IMR-90 (cell line): ENCODE results near the gene PTPRN2. TPM values are rescaled to one million over a fixed set of nuclear protein-coding genes. Genes with fewer than 3 reads are reported as not detected.

Experiments used
- ATAC-seq: fragments of 200-7000 bp; cut with Tn5 transposase; 2 replicates; pipeline ENCODE4 v1.9.1; 2020; ENCODE audit warnings: low read depth, mild to moderate bottlenecking, moderate library complexity
- BruUV-seq: library from RNA; stranded (reverse); fragments of 400-500 nt; replicated peaks from 2 replicates; lab custom pipeline; 2021; lab: Mats Ljungman, UMichigan
- CTCF ChIA-PET: fragments of 300-600 bp; formaldehyde crosslinking; extraction: SDS; loops from one replicate; lab custom pipeline; 2021; ENCODE audit warnings: antibody characterized with exemption; lab: Yijun Ruan, JAX
- POLR2A ChIA-PET: fragments of 300-600 bp; sonication (Branson Sonifier 250); formaldehyde crosslinking; loops from one replicate; lab custom pipeline; 2022; ENCODE audit warnings: antibody characterized with exemption; ENCODE audit not compliant: unreplicated experiment; lab: Charles Lee
- DNase-seq: peaks from one replicate; pipeline ENCODE4 v3.0.0; 2013
- H2AFZ ChIP-seq: replicated peaks from 2 replicates; pipeline ENCODE3; 2013; ENCODE audit warnings: low read length, mild to moderate bottlenecking; ENCODE audit not compliant: poor library complexity
- H2AK5ac ChIP-seq: 2 replicates; pipeline ENCODE4 v1.6.1; 2013; ENCODE audit warnings: low read depth, low read length, inconsistent platforms
- H2AK9ac ChIP-seq: replicated peaks from 2 replicates; pipeline ENCODE3; 2013; ENCODE audit warnings: mild to moderate bottlenecking, low read depth, low read length, moderate library complexity; ENCODE audit not compliant: poor library complexity
- H2BK120ac ChIP-seq: 2 replicates; pipeline ENCODE4 v1.6.1; 2013; ENCODE audit warnings: low read depth, low read length, inconsistent platforms
- H2BK15ac ChIP-seq: 3 replicates; pipeline ENCODE4 v1.6.1; 2013; ENCODE audit warnings: low read depth, low read length, inconsistent platforms
- H2BK20ac ChIP-seq: 2 replicates; pipeline ENCODE4 v1.6.1; 2013; ENCODE audit warnings: low read depth, mild to moderate bottlenecking, inconsistent platforms, low read length, moderate library complexity
- H2BK5ac ChIP-seq: 2 replicates; pipeline ENCODE4 v1.6.1; 2013; ENCODE audit warnings: mild to moderate bottlenecking, low read depth, low read length, inconsistent platforms; ENCODE audit not compliant: poor library complexity, severe bottlenecking
- H3K14ac ChIP-seq: replicated peaks from 2 replicates; pipeline ENCODE4 v1.6.1; 2013; ENCODE audit warnings: low read depth, low read length, inconsistent platforms
- H3K18ac ChIP-seq: 2 replicates; pipeline ENCODE4 v1.6.1; 2013; ENCODE audit warnings: low read depth, low read length, control low read depth
- H3K23ac ChIP-seq: 2 replicates; pipeline ENCODE4 v1.6.1; 2013; ENCODE audit warnings: low read depth, low read length, inconsistent platforms
- H3K27ac ChIP-seq: 2 replicates; pipeline ENCODE4 v1.5.1; 2013; ENCODE audit warnings: mild to moderate bottlenecking, control low read depth, low read length; ENCODE audit not compliant: insufficient read depth
- H3K27me3 ChIP-seq: 2 replicates; pipeline ENCODE4 v1.6.1; 2013; ENCODE audit warnings: low read length; ENCODE audit not compliant: control insufficient read depth, insufficient read depth
- H3K36me3 ChIP-seq: 2 replicates; pipeline ENCODE4 v1.6.1; 2013; ENCODE audit warnings: low read length, mixed read lengths; ENCODE audit not compliant: control insufficient read depth, insufficient read depth
- H3K4ac ChIP-seq: 2 replicates; pipeline ENCODE4 v1.6.1; 2013; ENCODE audit warnings: low read depth, low read length, inconsistent platforms
- H3K4me1 ChIP-seq: 2 replicates; pipeline ENCODE4 v1.6.1; 2013; ENCODE audit warnings: low read length, mixed read lengths; ENCODE audit not compliant: control insufficient read depth, insufficient read depth
- H3K4me2 ChIP-seq: 2 replicates; pipeline ENCODE4 v1.6.1; 2013; ENCODE audit warnings: low read depth, mild to moderate bottlenecking, control low read depth, low read length, moderate library complexity
- H3K4me3 ChIP-seq: 2 replicates; pipeline ENCODE4 v1.5.1; 2013; ENCODE audit warnings: low read depth, mild to moderate bottlenecking, control low read depth, low read length, moderate library complexity; ENCODE audit not compliant: insufficient read depth
- H3K56ac ChIP-seq: 2 replicates; pipeline ENCODE4 v1.6.1; 2013; ENCODE audit warnings: low read length, inconsistent platforms; ENCODE audit not compliant: insufficient read depth; ENCODE audit errors: extremely low read depth
- H3K79me1 ChIP-seq, 2 experiments: 2 replicates each; pipeline ENCODE4 v1.6.1; 2013; ENCODE audit warnings: low read length in 2 of 2, inconsistent platforms in 1 of 2, low read depth in 1 of 2
- H3K9ac ChIP-seq: 2 replicates; pipeline ENCODE4 v1.6.1; 2013; ENCODE audit warnings: low read depth, low read length, control low read depth
- H3K9me1 ChIP-seq: 2 replicates; pipeline ENCODE4 v1.6.1; 2013; ENCODE audit warnings: low read length, inconsistent platforms; ENCODE audit not compliant: insufficient read depth
- H3K9me3 ChIP-seq: 2 replicates; pipeline ENCODE4 v1.6.1; 2013; ENCODE audit warnings: low read length; ENCODE audit not compliant: control insufficient read depth, insufficient read depth
- H4K20me1 ChIP-seq: 2 replicates; pipeline ENCODE4 v1.6.1; 2013; ENCODE audit warnings: low read length, inconsistent platforms; ENCODE audit not compliant: insufficient read depth
- H4K5ac ChIP-seq: 2 replicates; pipeline ENCODE4 v1.6.1; 2013; ENCODE audit warnings: mild to moderate bottlenecking, low read depth, low read length, control low read depth
- H4K8ac ChIP-seq, 2 experiments: 2 replicates each; pipeline ENCODE4 v1.6.1; 2013; ENCODE audit warnings: low read depth in 2 of 2, low read length in 2 of 2, control low read depth in 1 of 2, inconsistent platforms in 1 of 2
- H4K91ac ChIP-seq: 2 replicates; pipeline ENCODE4 v1.6.1; 2013; ENCODE audit warnings: low read depth, low read length, inconsistent platforms; ENCODE audit not compliant: insufficient read depth
- BHLHE40 ChIP-seq: fragments of 150-350 bp; IDR thresholded peaks from 2 replicates; pipeline ENCODE4 v1.6.1; 2016; ENCODE audit warnings: mild to moderate bottlenecking, low read depth, low read length
- CEBPB ChIP-seq: IDR thresholded peaks from 2 replicates; pipeline ENCODE4 v1.6.1; 2012; ENCODE audit warnings: low read depth, low read length, improper control_type of control experiment
- CHD1 ChIP-seq: IDR thresholded peaks from 2 replicates; pipeline ENCODE4 v1.6.1; 2012; ENCODE audit warnings: low read depth, low read length, improper control_type of control experiment
- CTCF ChIP-seq: conservative IDR thresholded peaks from 2 replicates; pipeline ENCODE4 v1.5.1; 2012; ENCODE audit warnings: mild to moderate bottlenecking, low read depth, low read length, improper control_type of control experiment
- ELK1 ChIP-seq: fragments of 150-350 bp; IDR thresholded peaks from 2 replicates; pipeline ENCODE4 v1.6.1; 2016; ENCODE audit warnings: low read depth, mild to moderate bottlenecking, low read length, moderate library complexity, borderline replicate concordance
- FOS ChIP-seq: fragments of 150-350 bp; IDR thresholded peaks from 2 replicates; pipeline ENCODE4 v1.6.1; 2016; ENCODE audit warnings: low read depth, low read length
- MAZ ChIP-seq: IDR thresholded peaks from 2 replicates; pipeline ENCODE4 v1.6.1; 2012; ENCODE audit warnings: low read depth, mild to moderate bottlenecking, low read length, improper control_type of control experiment, moderate library complexity, borderline replicate concordance
- MXI1 ChIP-seq: IDR thresholded peaks from 2 replicates; pipeline ENCODE4 v1.6.1; 2012; ENCODE audit warnings: low read depth, mild to moderate bottlenecking, low read length, moderate library complexity, borderline replicate concordance
- NFE2L2 ChIP-seq: fragments of 150-350 bp; IDR thresholded peaks from 2 replicates; pipeline ENCODE4 v1.6.1; 2016; ENCODE audit warnings: low read depth, mild to moderate bottlenecking, low read length
- POLR2A ChIP-seq: IDR thresholded peaks from 2 replicates; pipeline ENCODE4 v1.6.1; 2012; ENCODE audit warnings: mild to moderate bottlenecking, low read depth, low read length
- RAD21 ChIP-seq: IDR thresholded peaks from 2 replicates; pipeline ENCODE4 v1.6.1; 2012; ENCODE audit warnings: low read length, improper control_type of control experiment
- RCOR1 ChIP-seq: IDR thresholded peaks from 2 replicates; pipeline ENCODE4 v1.6.1; 2012; ENCODE audit warnings: mild to moderate bottlenecking, low read length, improper control_type of control experiment; ENCODE audit not compliant: insufficient replicate concordance
- RFX5 ChIP-seq: IDR thresholded peaks from 2 replicates; pipeline ENCODE4 v1.8.0; 2012; ENCODE audit warnings: low read depth, mild to moderate bottlenecking, low read length, moderate library complexity
- SMC3 ChIP-seq: fragments of 150-350 bp; IDR thresholded peaks from 2 replicates; pipeline ENCODE4 v1.6.1; 2016; ENCODE audit warnings: low read depth, mild to moderate bottlenecking, antibody characterized with exemption, low read length, moderate library complexity
- WGBS, 2 experiments: methylation state at CpG; one replicate each; pipeline versions ENCODE4 v1.1.5 to v1.1.7; 2013; ENCODE audit warnings: missing lambda C conversion rate in 2 of 2; ENCODE audit not compliant: insufficient read length in 1 of 2; ENCODE audit errors: extremely low coverage in 2 of 2; 5-methylcytosine and 5-hydroxymethylcytosine counted together
- dilution Hi-C: fragments of 300-500 bp; cut with HindIII; formaldehyde crosslinking; loops from one replicate; pipeline ENCODE4 v1.14.3; 2018; ENCODE audit warnings: low sequenced_read_pairs; ENCODE audit not compliant: unreplicated experiment
- in situ Hi-C: fragments of 300-500 bp; cut with MboI; formaldehyde crosslinking; loops from 3 replicates; pipeline ENCODE4 v1.14.3; 2019; ENCODE audit warnings: low sequenced_read_pairs, inconsistent platforms, mixed read lengths
- intact Hi-C: fragments of 100-400 bp; cut with micrococcal nuclease; formaldehyde crosslinking; loops from 2 replicates; pipeline ENCODE4 v1.10.0; 2022
- polyA plus RNA-seq, 3 experiments: library from polyadenylated mRNA; depleted of rRNA; stranded (reverse); fragments of >200 nt; gene quantifications; 2 replicates each; pipeline ENCODE4 v1.2.3, GENCODE V29; 2012; ENCODE audit warnings: low replicate concordance in 1 of 3
- total RNA-seq: library from RNA; depleted of rRNA; stranded (reverse); fragments of >200 nt; gene quantifications from 2 replicates; pipeline ENCODE4 v1.2.3, GENCODE V29; 2012

PTPRN2 gene
- total and polyA plus RNA-seq, 2 of the 4 experiments (the other 2 are of a cell fraction) = 0.03 TPM; not detected in 1

- H3K4me3 ChIP-seq = no peak overlapping the region
- H2BK120ac ChIP-seq = no peak overlapping the region
- peaks cover 58% of the 10 kb centered on the region for H3K9me3 ChIP-seq
- no peak overlapping the region for H3K9ac ChIP-seq
- H4K91ac ChIP-seq = no peak overlapping the region
- H3K4me2 ChIP-seq = no peak overlapping the region
- no peaks in the 10 kb centered on the region for H4K20me1 ChIP-seq
- 70% methylated on average over 2 of the region's 21 CpGs; no CpG with 5 or more reads in 1 of the 2 experiments for WGBS, 2 experiments
- no peak overlapping the region for H3K4ac ChIP-seq
- H2BK15ac ChIP-seq = no peak overlapping the region
- no peak for DNase-seq
- dilution Hi-C loops (no loop called here), intact Hi-C loops (no loop called here), in situ Hi-C loops (no loop called here)
- H3K79me1 ChIP-seq = no peaks in the 10 kb centered on the region
- H2AK5ac ChIP-seq = no peak overlapping the region
- H3K4me1 ChIP-seq = no peaks in the 10 kb centered on the region
- no peaks in the 10 kb centered on the region for H3K9me1 ChIP-seq
- no peak overlapping the region for H3K23ac ChIP-seq
- no peak overlapping the region for H2BK20ac ChIP-seq
- POLR2A ChIA-PET = no interaction called here
- H3K56ac ChIP-seq = no peak overlapping the region
- no peaks in the 10 kb centered on the region for H3K27me3 ChIP-seq
- H4K5ac ChIP-seq = no peak overlapping the region
- no peak overlapping the region for H3K27ac ChIP-seq
- TF ChIP-seq NFE2L2 (no peak), MXI1 (no peak), ELK1 (no peak), BHLHE40 (no peak), CHD1 (no peak), RFX5 (no peak), MAZ (no peak), RCOR1 (no peak), SMC3 (no peak), FOS (no peak), CEBPB (no peak), CTCF (no peak), RAD21 (no peak), POLR2A (no peak)
- H3K36me3 ChIP-seq = no peaks in the 10 kb centered on the region
- H2BK5ac ChIP-seq = no peak overlapping the region
- BruUV-seq = no TSS peak
- CTCF ChIA-PET = no interaction called here
- no peak overlapping the region for H4K8ac ChIP-seq
- H2AFZ ChIP-seq = no peak overlapping the region
- no peak for ATAC-seq
- H3K18ac ChIP-seq = no peak overlapping the region
- H3K14ac ChIP-seq = no peak overlapping the region
- H2AK9ac ChIP-seq = no peak overlapping the region
Measured at GRCh38 chr7:157618823-157619606, 968.6 kb downstream of the PTPRN2 start.
